OCI-LY1 (cell line): ENCODE data around the gene F7.

Source experiments
- H2AFZ ChIP-seq: fragments of 200-600 bp; sonication (generic), shearing (Covaris generic); 2 replicates; pipeline ENCODE4 v1.6.0; 2014; ENCODE audit warnings: antibody characterized with exemption, mild to moderate bottlenecking, low read length
- H3F3A ChIP-seq: fragments of 200-600 bp; sonication (generic), shearing (Covaris generic); 2 replicates; pipeline ENCODE4 v1.6.0; 2014; ENCODE audit warnings: mild to moderate bottlenecking, antibody characterized with exemption, low read length, moderate library complexity; ENCODE audit not compliant: insufficient read depth
- H3K27ac ChIP-seq: fragments of 200-600 bp; sonication (generic); 2 replicates; pipeline ENCODE4 v1.5.1; 2014; ENCODE audit warnings: low read length, mixed run types, mild to moderate bottlenecking, low read depth; ENCODE audit not compliant: poor library complexity, severe bottlenecking
- H3K27me3 ChIP-seq: fragments of 200-600 bp; sonication (generic); 2 replicates; pipeline ENCODE4 v1.6.0; 2014; ENCODE audit warnings: antibody characterized with exemption, mild to moderate bottlenecking, low read length, moderate library complexity; ENCODE audit not compliant: insufficient read depth
- H3K36me3 ChIP-seq: fragments of 200-600 bp; sonication (generic); 2 replicates; pipeline ENCODE4 v1.6.1; 2014; ENCODE audit warnings: mild to moderate bottlenecking, antibody characterized with exemption, low read length, moderate library complexity, mixed read lengths; ENCODE audit not compliant: insufficient read depth
- H3K4me1 ChIP-seq: fragments of 200-600 bp; sonication (generic); 2 replicates; pipeline ENCODE4 v1.5.1; 2014; ENCODE audit warnings: mild to moderate bottlenecking, low read length, moderate library complexity; ENCODE audit not compliant: insufficient read depth, severe bottlenecking
- H3K4me2 ChIP-seq: fragments of 200-600 bp; sonication (generic), shearing (Covaris generic); 2 replicates; pipeline ENCODE4 v1.6.1; 2014; ENCODE audit warnings: low read length
- H3K4me3 ChIP-seq: fragments of 200-600 bp; sonication (generic); 2 replicates; pipeline ENCODE4 v1.5.1; 2014; ENCODE audit warnings: low read length, low read depth, mild to moderate bottlenecking, mixed read lengths; ENCODE audit not compliant: poor library complexity, severe bottlenecking
- H3K79me2 ChIP-seq: fragments of 200-600 bp; shearing (Covaris generic); 2 replicates; pipeline ENCODE4 v1.6.1; 2016; ENCODE audit warnings: mixed run types, low read length, mixed read lengths; ENCODE audit not compliant: insufficient read depth
- H3K9ac ChIP-seq: fragments of 200-600 bp; sonication (generic), shearing (Covaris generic); 2 replicates; pipeline ENCODE4 v1.6.1; 2014; ENCODE audit warnings: mild to moderate bottlenecking, low read length, mixed read lengths
- H3K9me2 ChIP-seq: fragments of 200-600 bp; sonication (generic), shearing (Covaris generic); 2 replicates; pipeline ENCODE4 v1.6.1; 2014; ENCODE audit warnings: low read depth, mild to moderate bottlenecking, low read length, mixed read lengths
- H3K9me3 ChIP-seq: fragments of 200-600 bp; shearing (Covaris generic); 2 replicates; pipeline ENCODE4 v1.6.1; 2014; ENCODE audit warnings: low read length, mixed read lengths
- H4K20me1 ChIP-seq: fragments of 200-600 bp; sonication (generic), shearing (Covaris generic); 2 replicates; pipeline ENCODE4 v1.6.0; 2016; ENCODE audit warnings: mild to moderate bottlenecking, low read length; ENCODE audit not compliant: insufficient read depth
- EZH2 ChIP-seq: fragments of 200-600 bp; sonication (generic), shearing (Covaris generic); IDR thresholded peaks from 2 replicates; pipeline ENCODE4 v1.8.0; 2017; ENCODE audit warnings: borderline replicate concordance, mixed run types, mild to moderate bottlenecking, antibody characterized with exemption, low read length, moderate library complexity, mixed read lengths
- TF ChIP-seq, protein P1 (sequence below): fragments of 200-600 bp; sonication (generic), shearing (Covaris generic); IDR thresholded peaks from 2 replicates; pipeline ENCODE4 v1.5.1; 2017; ENCODE audit warnings: mild to moderate bottlenecking, antibody characterized with exemption, low read length, moderate library complexity, mixed read lengths

The F7 gene

DNA sequence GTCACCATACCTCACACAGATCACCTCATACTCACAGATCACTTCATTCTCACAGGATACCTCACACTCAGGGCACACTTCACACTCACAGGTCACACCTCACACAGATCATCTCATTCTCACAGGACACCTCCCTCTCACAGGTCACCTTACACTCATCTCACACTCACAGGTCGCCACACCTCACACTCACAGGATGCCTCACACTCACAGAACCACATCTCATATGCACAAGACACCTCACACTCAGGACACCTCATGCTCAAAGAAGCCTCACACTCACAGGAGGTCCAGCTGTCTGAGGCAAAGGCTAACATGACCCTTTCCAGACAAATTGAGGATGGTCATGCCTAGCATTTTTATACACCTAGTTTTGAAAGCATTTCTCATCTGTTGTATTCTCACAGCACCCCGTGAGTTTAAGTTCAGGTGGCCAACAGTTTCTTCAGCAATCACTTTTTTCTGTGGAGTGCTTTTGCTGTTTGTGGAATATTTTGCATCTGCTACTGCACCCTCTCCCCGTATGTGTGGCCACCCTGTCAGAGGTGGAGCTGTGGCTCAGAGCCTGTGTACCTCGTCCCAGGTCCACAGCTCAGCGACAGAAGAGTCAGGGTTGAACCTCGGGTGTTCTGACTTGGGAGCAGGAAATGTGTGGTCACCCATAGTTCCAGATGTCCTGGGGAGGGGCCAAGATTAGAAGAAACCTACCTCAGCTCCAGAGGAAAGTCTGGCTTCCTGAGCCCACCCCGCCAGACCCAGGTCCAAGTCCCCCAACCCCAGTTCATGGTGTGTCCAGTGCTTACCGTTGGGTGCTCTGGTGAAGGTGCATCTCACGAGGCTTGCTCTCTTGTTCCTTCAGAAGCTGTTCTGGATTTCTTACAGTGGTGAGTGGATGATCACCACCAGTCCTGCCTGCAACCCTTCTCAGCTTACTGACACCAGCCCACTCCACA is 7.6 kb downstream of the F7 start:
- no peak overlapping the region for H2AFZ ChIP-seq
- no peaks in the 10 kb centered on the region for H3K9me2 ChIP-seq
- H3K4me1 ChIP-seq: no peaks in the 10 kb centered on the region
- H3F3A ChIP-seq: no peaks in the 10 kb centered on the region
- H3K79me2 ChIP-seq: no peaks in the 10 kb centered on the region
- TF ChIP-seq, protein P1, sequence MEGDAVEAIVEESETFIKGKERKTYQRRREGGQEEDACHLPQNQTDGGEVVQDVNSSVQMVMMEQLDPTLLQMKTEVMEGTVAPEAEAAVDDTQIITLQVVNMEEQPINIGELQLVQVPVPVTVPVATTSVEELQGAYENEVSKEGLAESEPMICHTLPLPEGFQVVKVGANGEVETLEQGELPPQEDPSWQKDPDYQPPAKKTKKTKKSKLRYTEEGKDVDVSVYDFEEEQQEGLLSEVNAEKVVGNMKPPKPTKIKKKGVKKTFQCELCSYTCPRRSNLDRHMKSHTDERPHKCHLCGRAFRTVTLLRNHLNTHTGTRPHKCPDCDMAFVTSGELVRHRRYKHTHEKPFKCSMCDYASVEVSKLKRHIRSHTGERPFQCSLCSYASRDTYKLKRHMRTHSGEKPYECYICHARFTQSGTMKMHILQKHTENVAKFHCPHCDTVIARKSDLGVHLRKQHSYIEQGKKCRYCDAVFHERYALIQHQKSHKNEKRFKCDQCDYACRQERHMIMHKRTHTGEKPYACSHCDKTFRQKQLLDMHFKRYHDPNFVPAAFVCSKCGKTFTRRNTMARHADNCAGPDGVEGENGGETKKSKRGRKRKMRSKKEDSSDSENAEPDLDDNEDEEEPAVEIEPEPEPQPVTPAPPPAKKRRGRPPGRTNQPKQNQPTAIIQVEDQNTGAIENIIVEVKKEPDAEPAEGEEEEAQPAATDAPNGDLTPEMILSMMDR: no peak
- no peak for TF ChIP-seq EZH2
- H3K27me3 ChIP-seq: no peaks in the 10 kb centered on the region; the same call in 1 of the 2 replicates
- no peaks in the 10 kb centered on the region for H3K36me3 ChIP-seq
- H3K4me2 ChIP-seq: no peak overlapping the region
- H3K9ac ChIP-seq: no peak overlapping the region
- no peak overlapping the region for H3K4me3 ChIP-seq
- no peaks in the 10 kb centered on the region for H3K9me3 ChIP-seq
- no peak overlapping the region for H3K27ac ChIP-seq
- H4K20me1 ChIP-seq: no peaks in the 10 kb centered on the region

DNA sequence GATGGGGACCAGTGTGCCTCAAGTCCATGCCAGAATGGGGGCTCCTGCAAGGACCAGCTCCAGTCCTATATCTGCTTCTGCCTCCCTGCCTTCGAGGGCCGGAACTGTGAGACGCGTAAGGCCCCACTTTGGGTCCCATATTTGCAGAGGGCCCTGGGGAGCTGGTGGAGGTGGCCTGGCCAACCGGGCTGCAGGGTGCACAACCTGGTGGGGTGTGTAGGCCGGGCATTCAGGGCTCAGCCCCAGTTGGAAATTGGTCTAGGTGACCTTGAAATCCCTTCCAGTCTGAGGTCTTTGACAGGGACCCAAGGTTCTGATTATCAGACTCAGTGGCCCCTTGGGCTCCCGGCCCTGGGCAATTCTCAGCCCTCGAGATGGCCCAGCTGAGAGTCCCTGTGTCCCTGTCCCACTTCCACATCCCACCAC is 8.3 kb downstream of the F7 start:
- Histone ChIP-seq H2AFZ (no peak overlapping the region), H3K4me3 (no peak overlapping the region), H3K4me1 (no peaks in the 10 kb centered on the region), H3K27ac (no peak overlapping the region), H3K4me2 (no peak overlapping the region), H3K79me2 (no peaks in the 10 kb centered on the region), H3K36me3 (no peaks in the 10 kb centered on the region), H3K27me3 (no peaks in the 10 kb centered on the region; the same call in 1 of the 2 replicates), H3K9me3 (no peaks in the 10 kb centered on the region), H3F3A (no peaks in the 10 kb centered on the region), H4K20me1 (no peaks in the 10 kb centered on the region), H3K9me2 (no peaks in the 10 kb centered on the region), H3K9ac (no peak overlapping the region)
- TF ChIP-seq, protein P1: no peak
- no peak for TF ChIP-seq EZH2

DNA sequence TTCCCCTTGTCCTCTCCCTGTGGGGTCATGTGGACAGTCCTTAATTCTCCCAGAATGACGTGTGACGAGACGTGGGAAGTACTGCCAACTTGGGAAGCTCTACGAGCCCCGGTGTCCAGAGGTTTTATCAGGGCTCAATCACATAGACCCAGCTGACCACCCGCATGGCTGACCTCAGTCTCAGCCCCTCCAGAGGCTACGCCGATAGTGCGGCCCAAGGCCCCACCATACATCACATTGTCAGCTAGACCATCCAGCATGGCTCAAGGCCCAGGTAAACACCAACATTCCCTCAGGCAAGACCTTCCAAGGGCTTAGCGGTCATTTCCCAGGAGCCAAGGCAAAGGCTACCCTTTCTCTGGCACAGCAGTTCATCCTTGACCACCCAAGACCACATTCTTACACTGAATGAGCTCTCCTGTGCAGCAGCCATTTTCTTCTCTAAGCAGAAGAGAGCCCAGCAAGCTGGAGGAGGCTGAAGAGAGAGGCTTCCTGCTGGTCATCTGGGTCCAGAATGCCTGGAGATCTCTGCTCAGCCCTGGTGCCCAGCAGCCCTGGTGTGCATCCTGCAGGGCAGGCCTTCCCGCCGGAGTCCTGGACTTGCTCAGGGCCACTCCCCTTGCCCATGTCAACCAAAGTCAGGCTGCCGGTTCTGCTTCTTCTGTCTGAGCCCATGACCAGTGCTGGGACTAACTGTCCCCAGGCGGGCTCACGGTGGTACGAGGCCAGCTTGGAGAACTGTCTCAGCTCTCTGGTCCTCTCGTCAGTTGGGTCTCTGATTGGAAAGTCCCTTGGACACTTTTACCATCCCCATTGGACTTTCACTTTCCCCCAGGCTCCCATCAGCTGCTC is 9.1 kb downstream of the F7 start:
- Histone ChIP-seq H3K27ac (no peak overlapping the region), H3K4me2 (no peak overlapping the region), H3K9me2 (no peaks in the 10 kb centered on the region), H3F3A (no peaks in the 10 kb centered on the region), H2AFZ (no peak overlapping the region), H3K9ac (no peak overlapping the region), H3K4me1 (no peaks in the 10 kb centered on the region), H3K79me2 (no peaks in the 10 kb centered on the region), H3K36me3 (no peaks in the 10 kb centered on the region), H4K20me1 (no peaks in the 10 kb centered on the region), H3K27me3 (peaks cover under 1% of the 10 kb centered on the region; the same call in 1 of the 2 replicates), H3K4me3 (no peak overlapping the region), H3K9me3 (no peaks in the 10 kb centered on the region)
- no peak for TF ChIP-seq EZH2
- TF ChIP-seq, protein P1: no peak
